GM12874 (cell line): ENCODE results near the gene CHD5.
A peak's percentile ranks its signal among the peaks of the same experiment; 100 is the strongest.

Source experiments
- TF ChIP-seq, protein P1 (sequence below): IDR thresholded peaks from 2 replicates; pipeline ENCODE4 v1.5.1; 2011; ENCODE audit warnings: low read depth, mild to moderate bottlenecking, control low read depth, low read length, moderate library complexity; ENCODE audit not compliant: insufficient read depth

The CHD5 gene

DNA sequence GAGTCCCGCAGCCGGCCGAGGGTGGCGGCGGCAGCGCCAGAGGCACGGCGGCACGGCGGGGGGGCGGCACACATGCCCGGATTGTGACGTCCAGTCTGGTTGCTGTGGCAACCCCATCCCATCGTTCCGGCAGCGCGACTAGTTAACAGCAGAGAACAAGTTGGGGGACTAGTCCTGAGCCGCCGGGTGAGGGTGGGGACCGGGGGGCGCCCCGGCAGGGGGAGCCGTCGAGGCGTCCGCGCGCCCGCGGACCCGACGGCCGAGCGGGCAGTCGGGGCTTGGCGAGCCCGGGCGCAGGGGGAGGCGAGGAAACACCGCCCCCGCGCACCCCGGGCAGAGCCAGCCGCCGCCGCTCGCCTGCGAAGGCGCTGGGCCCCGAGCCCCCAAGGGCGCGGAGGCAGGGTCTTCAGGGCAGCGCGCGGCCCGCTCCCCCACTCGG is at the start of gene CHD5:
Gene CHD5, minus strand, starts transcription at position 54 of the 439 bp plus-strand sequence. CDS start 298 bp downstream, outside the sequence.
- TF ChIP-seq, protein P1, sequence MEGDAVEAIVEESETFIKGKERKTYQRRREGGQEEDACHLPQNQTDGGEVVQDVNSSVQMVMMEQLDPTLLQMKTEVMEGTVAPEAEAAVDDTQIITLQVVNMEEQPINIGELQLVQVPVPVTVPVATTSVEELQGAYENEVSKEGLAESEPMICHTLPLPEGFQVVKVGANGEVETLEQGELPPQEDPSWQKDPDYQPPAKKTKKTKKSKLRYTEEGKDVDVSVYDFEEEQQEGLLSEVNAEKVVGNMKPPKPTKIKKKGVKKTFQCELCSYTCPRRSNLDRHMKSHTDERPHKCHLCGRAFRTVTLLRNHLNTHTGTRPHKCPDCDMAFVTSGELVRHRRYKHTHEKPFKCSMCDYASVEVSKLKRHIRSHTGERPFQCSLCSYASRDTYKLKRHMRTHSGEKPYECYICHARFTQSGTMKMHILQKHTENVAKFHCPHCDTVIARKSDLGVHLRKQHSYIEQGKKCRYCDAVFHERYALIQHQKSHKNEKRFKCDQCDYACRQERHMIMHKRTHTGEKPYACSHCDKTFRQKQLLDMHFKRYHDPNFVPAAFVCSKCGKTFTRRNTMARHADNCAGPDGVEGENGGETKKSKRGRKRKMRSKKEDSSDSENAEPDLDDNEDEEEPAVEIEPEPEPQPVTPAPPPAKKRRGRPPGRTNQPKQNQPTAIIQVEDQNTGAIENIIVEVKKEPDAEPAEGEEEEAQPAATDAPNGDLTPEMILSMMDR = peak; percentile 39

DNA sequence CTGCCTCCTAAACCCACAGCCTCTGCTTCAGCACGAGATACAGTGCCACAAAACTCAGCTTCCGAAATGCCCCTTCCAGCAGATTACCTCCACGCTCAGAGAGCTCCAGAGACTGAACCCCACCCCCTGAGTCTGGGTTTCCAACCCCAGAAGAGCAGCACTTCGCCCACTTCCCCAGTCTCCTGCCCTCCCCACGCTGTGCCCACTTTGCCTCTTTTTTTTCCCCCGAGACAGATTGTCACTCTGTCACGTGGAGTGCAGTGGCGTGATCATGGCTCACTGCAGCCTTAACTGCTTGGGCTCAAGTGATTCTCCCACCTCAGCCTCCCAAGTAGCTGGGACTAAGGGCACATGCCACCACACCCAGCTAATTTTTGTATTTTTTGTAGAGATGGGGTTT is 45.5 kb upstream of the CHD5 start:
- TF ChIP-seq, protein P1 = no peak

DNA sequence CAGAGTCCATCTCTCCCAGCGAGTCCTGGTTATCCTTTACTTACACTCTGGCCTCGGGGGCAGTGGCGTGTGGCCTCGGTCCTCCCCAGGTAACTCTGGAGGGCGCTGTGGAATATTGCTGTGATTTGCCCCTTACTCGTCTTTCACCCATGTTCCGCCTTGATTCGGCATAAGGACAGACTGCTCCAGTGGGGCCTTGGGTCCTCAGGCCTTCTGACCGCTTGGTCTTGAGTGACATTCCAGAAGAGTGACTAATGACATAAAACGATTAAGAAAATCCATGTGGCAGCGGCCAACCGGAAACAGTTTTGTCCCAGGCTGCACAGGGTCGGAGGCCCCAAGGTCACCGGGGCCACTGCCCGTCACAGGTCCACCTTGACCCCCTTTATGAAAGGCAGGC is 44.6 kb upstream of the CHD5 start:
- TF ChIP-seq, protein P1 = no peak

DNA sequence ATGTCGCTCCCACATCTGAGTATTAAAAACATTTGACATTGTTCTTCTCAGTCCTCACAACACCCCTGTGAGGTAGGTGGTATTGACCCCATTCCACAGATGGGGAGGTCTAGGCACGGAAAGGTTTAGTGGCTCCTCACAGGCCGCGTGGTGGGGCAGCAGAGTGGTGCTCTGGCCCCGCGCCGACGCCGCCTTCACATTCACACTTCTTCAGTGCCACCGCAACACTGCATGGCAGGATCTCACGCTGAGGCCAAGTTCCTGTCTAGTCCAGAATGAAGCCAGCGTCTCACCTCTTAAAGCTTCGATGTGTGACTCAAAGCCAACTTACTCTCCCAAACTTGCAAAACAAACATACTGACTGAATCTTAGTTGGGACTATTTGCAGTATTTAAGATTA is 43.5 kb upstream of the CHD5 start:
- TF ChIP-seq, protein P1 = no peak

DNA sequence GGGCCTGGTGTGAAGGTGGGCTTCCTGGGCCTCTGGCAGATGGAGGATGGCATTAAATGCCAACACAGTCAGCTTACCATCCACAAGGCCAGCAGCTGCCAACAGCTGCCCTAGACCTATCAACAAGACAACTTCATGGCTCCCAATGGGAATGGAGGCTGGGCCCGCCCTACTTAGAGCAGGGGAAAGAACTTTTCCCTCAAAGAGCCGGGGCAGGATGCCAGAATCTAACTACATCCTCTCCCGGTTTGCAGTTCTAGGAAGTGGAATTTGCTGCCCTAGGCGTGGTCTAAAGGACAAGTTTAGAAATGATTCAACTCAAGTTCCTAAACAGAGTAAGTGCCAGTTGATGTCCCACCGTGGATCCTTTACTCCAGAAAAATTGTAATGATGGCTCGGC is 42.5 kb upstream of the CHD5 start:
- TF ChIP-seq, protein P1 = no peak

DNA sequence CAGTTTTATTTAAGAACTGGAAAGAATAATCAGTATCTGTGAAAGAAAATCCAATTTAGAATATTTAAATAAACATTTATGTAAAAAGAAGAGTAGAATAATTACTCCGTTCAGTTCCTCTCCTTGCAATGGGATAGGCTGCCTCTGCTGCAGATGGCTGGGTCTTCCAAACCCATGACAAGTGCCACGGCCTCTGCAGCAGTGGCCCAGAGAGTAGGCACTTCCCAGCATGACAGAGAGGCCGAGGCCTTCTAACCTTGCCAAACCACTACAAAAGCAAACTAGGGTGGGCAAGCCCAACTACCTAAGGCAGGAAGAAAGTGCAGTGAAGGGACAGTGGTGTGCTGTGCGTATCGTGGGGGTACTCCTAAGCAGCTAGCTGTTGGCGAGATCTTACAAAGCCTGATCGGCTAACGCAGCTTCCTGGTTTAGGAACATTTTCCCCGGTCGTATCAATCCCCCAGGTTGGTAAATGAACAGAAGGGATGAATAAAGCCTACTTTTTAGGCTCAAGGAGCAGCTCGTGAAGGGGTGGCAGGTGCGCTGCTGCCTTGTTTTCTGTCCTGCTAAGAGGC is 41.2 kb upstream of the CHD5 start:
- TF ChIP-seq, protein P1 = no peak

DNA sequence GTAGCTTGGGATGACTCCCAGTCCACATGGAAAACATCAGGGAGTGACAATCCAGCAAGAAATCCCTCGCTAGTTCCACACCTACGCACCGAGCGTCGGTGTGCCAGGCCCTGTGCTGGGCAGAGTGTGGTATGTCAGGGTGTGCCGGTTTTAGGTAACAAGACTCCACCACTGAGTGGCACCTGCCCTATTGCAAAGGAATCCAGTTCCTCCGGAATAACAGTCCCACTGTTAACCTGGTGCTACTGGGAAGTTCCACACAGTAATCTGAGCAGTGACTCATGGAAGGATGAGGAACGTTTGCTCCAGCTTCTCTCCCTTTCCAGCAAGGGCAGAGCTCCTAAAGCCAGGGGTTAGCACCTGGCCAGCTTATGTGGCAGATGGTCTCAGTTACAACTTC is 40.1 kb upstream of the CHD5 start:
- TF ChIP-seq, protein P1 = no peak
